Keratinocyte (primary cell): ENCODE measurements around the gene OSBPL8. TPM values are rescaled to one million over a fixed set of nuclear protein-coding genes. Genes with fewer than 3 reads are reported as not detected.

Experiments used
- DNase-seq: peaks from one replicate; pipeline ENCODE4 v3.0.0-alpha.2; 2011; ENCODE audit warnings: low read depth, missing footprints, low spot score
- FAIRE-seq: peaks from 2 replicates; lab custom pipeline; 2011; peaks lifted over from hg19 to GRCh38; lab: Jason Lieb, UNC
- H2AFZ ChIP-seq: 2 replicates; pipeline ENCODE4 v1.6.0; 2012; ENCODE audit warnings: low read length, control low read depth, inconsistent platforms; ENCODE audit not compliant: control insufficient read depth
- H3K27ac ChIP-seq: 2 replicates; pipeline ENCODE4 v1.5.1; 2011; ENCODE audit warnings: low read length; ENCODE audit not compliant: control insufficient read depth, insufficient read depth
- H3K27me3 ChIP-seq: 3 replicates; pipeline ENCODE4 v1.6.0; 2011; ENCODE audit warnings: low read length; ENCODE audit not compliant: control insufficient read depth, insufficient read depth; ENCODE audit errors: extremely low read depth
- H3K36me3 ChIP-seq, 2 experiments: 2 replicates in 1 of 2; 3 replicates in 1 of 2; pipeline ENCODE4 v1.5.1; 2011; ENCODE audit warnings: low read length in 2 of 2, mild to moderate bottlenecking in 1 of 2; ENCODE audit not compliant: control insufficient read depth in 2 of 2, insufficient read depth in 2 of 2; ENCODE audit errors: extremely low read depth in 1 of 2
- H3K4me1 ChIP-seq: 3 replicates; pipeline ENCODE4 v1.5.1; 2011; ENCODE audit warnings: low read length; ENCODE audit not compliant: control insufficient read depth, insufficient read depth; ENCODE audit errors: extremely low read depth
- H3K4me2 ChIP-seq: 3 replicates; pipeline ENCODE4 v1.6.0; 2011; ENCODE audit warnings: low read depth, low read length; ENCODE audit not compliant: control insufficient read depth, insufficient read depth; ENCODE audit errors: extremely low read depth
- H3K4me3 ChIP-seq, 3 experiments: fragments of 200-600 bp in 1 of 3; sonication (generic) in 1 of 3; 2 replicates in 2 of 3; 3 replicates in 1 of 3; pipeline ENCODE4 v1.5.1; 2011 to 2016; ENCODE audit warnings: low read length in 3 of 3, mild to moderate bottlenecking in 3 of 3, control low read depth in 2 of 3, inconsistent platforms in 1 of 3, low read depth in 1 of 3, mixed read lengths in 1 of 3, mixed run types in 1 of 3, moderate library complexity in 1 of 3; ENCODE audit not compliant: control insufficient read depth in 2 of 3, insufficient read depth in 2 of 3; ENCODE audit errors: extremely low read depth in 1 of 3
- H3K79me2 ChIP-seq: 2 replicates; pipeline ENCODE4 v1.6.0; 2012; ENCODE audit warnings: low read length; ENCODE audit not compliant: control insufficient read depth, insufficient read depth
- H3K9ac ChIP-seq: 3 replicates; pipeline ENCODE4 v1.6.0; 2011; ENCODE audit warnings: low read length; ENCODE audit not compliant: control insufficient read depth, insufficient read depth; ENCODE audit errors: extremely low read depth
- H3K9me1 ChIP-seq: 3 replicates; pipeline ENCODE4 v1.6.0; 2011; ENCODE audit warnings: low read length; ENCODE audit not compliant: control insufficient read depth, insufficient read depth; ENCODE audit errors: extremely low read depth
- H3K9me3 ChIP-seq: 2 replicates; pipeline ENCODE4 v1.5.1; 2012; ENCODE audit warnings: low read depth, low read length; ENCODE audit not compliant: control insufficient read depth
- H4K20me1 ChIP-seq: 3 replicates; pipeline ENCODE4 v1.6.0; 2011; ENCODE audit warnings: low read length; ENCODE audit not compliant: control insufficient read depth, insufficient read depth; ENCODE audit errors: extremely low read depth
- EZH2 ChIP-seq: IDR thresholded peaks from one replicate; pipeline ENCODE4 v1.6.1; 2012; ENCODE audit warnings: inconsistent platforms, mild to moderate bottlenecking, low read length, moderate library complexity
- dilution Hi-C: fragments of 300-500 bp; cut with MboI; formaldehyde crosslinking; loops from one replicate; pipeline ENCODE4 v1.7.0; 2020; ENCODE audit warnings: low sequenced_read_pairs; ENCODE audit not compliant: extremely low pct_ligation_motif_present
- polyA plus RNA-seq, 5 experiments: library from polyadenylated mRNA; depleted of rRNA in 3 of 5; stranded (reverse) in 3 of 5; stranded (forward) in 1 of 5; unstranded in 1 of 5; fragments of >200 nt; gene quantifications; 1 replicate in 1 of 5; 2 replicates in 3 of 5; 3 replicates in 1 of 5; pipeline versions ENCODE4 v1.2.1 to v1.2.3, GENCODE V29; 2011 to 2012; ENCODE audit warnings: missing spikeins in 2 of 5, low read depth in 1 of 5, low replicate concordance in 1 of 5
- TF ChIP-seq, protein P1 (sequence below), 3 experiments: IDR thresholded peaks in 1 of 3; conservative IDR thresholded peaks in 1 of 3; optimal IDR thresholded peaks in 1 of 3; 2 replicates in 2 of 3; 3 replicates in 1 of 3; pipeline versions ENCODE3 to v1.5.1; 2011; ENCODE audit warnings: low read length in 3 of 3, mild to moderate bottlenecking in 3 of 3, moderate library complexity in 2 of 3, control low read depth in 1 of 3, inconsistent platforms in 1 of 3; ENCODE audit not compliant: insufficient read depth in 2 of 3; ENCODE audit errors: extremely low read depth in 1 of 3

Gene OSBPL8
- polyA plus RNA-seq, 1 donor (not counting 4 experiments of a cell fraction or from before 2014, with no cell fraction given): 33.7 TPM

DNA sequence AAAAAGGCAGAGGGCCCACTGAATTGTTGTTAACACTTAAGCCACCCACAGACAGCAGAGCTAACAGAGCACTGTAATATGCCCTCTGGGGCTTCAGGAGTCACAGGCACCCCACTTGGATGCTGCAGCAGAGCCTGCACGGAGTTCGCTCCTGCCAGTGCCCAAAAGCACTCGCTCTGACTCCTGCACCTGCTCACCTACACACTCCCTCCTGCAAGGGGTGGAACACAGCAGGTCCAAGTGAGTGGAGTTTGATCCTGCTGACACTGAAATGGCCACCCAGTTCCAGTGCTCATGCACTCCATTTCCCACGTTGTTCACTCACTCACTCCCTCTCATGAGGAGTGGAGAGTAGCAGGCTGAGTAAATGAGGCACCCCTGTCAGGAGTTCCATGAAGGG lies 68.8 kb downstream of the OSBPL8 start:
- Histone ChIP-seq H3K4me3 (no peak overlapping the region), H3K79me2 (no peaks in the 10 kb centered on the region), H3K9me3 (no peaks in the 10 kb centered on the region), H3K4me1 (peaks cover 3% of the 10 kb centered on the region), H3K4me2 (no peak overlapping the region), H3K27ac (no peak overlapping the region), H3K27me3 (no peaks in the 10 kb centered on the region), H4K20me1 (no peaks in the 10 kb centered on the region), H3K36me3 (no peaks in the 10 kb centered on the region), H3K9me1 (no peaks in the 10 kb centered on the region), H3K9ac (no peak overlapping the region), H2AFZ (no peak overlapping the region)
- dilution Hi-C loops: no loop called here
- DNase-seq (no peak), FAIRE-seq (no peak)
- TF ChIP-seq EZH2: no peak
- TF ChIP-seq, protein P1, sequence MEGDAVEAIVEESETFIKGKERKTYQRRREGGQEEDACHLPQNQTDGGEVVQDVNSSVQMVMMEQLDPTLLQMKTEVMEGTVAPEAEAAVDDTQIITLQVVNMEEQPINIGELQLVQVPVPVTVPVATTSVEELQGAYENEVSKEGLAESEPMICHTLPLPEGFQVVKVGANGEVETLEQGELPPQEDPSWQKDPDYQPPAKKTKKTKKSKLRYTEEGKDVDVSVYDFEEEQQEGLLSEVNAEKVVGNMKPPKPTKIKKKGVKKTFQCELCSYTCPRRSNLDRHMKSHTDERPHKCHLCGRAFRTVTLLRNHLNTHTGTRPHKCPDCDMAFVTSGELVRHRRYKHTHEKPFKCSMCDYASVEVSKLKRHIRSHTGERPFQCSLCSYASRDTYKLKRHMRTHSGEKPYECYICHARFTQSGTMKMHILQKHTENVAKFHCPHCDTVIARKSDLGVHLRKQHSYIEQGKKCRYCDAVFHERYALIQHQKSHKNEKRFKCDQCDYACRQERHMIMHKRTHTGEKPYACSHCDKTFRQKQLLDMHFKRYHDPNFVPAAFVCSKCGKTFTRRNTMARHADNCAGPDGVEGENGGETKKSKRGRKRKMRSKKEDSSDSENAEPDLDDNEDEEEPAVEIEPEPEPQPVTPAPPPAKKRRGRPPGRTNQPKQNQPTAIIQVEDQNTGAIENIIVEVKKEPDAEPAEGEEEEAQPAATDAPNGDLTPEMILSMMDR (optimal IDR thresholded peaks at IDR 0.05 in 1 of 3, IDR thresholded peaks at IDR 0.05 in 1 of 3, conservative IDR thresholded peaks at IDR 0.05 in 1 of 3; ENCODE audit: extremely low read depth in 1 of 3, insufficient read depth in 2 of 3, low read length in 3 of 3): no peak

DNA sequence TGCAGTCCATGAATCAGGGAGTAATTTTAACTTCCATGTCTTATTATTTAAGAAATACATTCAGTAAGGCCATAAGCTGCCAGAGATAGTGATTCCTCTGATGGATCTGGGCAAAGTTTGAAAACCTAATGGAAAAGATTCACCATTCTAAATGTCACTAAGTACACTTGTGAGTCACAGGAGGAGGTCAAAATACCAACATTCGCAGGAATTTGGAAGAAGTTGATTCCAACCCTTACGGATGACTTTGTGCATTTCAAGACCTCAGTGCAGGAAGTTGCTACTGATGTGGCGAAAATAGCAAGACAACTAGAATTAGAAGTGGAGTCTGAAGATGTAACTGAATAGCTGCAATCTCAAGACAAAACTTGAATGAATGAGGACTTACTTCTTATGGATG lies 69.8 kb downstream of the OSBPL8 start:
- Histone ChIP-seq H3K79me2 (no peaks in the 10 kb centered on the region), H3K9ac (no peak overlapping the region), H3K4me3 (no peak overlapping the region), H3K27me3 (no peaks in the 10 kb centered on the region), H3K9me1 (no peaks in the 10 kb centered on the region), H2AFZ (no peak overlapping the region), H3K4me1 (no peaks in the 10 kb centered on the region), H3K36me3 (no peaks in the 10 kb centered on the region), H4K20me1 (no peaks in the 10 kb centered on the region), H3K4me2 (no peak overlapping the region), H3K9me3 (no peaks in the 10 kb centered on the region), H3K27ac (no peak overlapping the region)
- DNase-seq (no peak), FAIRE-seq (no peak)
- dilution Hi-C loops: no loop called here
- TF ChIP-seq, protein P1 (optimal IDR thresholded peaks at IDR 0.05 in 1 of 3, IDR thresholded peaks at IDR 0.05 in 1 of 3, conservative IDR thresholded peaks at IDR 0.05 in 1 of 3; ENCODE audit: extremely low read depth in 1 of 3, insufficient read depth in 2 of 3, low read length in 3 of 3): no peak
- no peak for TF ChIP-seq EZH2
